WERI-Rb-1 (cell line): ENCODE data around the gene CEP89.

Source experiments
- DNase-seq: peaks from one replicate; pipeline ENCODE4 v3.0.0-alpha.2; 2020
- H3K27ac ChIP-seq: fragments of 250-450 bp; sonication (Bioruptor Pico); 2 replicates; pipeline ENCODE4 v1.5.1; 2020; ENCODE audit warnings: mild to moderate bottlenecking, moderate library complexity
- H3K27me3 ChIP-seq: fragments of 250-450 bp; sonication (Bioruptor Pico); 2 replicates; pipeline ENCODE4 v1.5.1; 2021; ENCODE audit warnings: mild to moderate bottlenecking, low read depth, moderate library complexity; ENCODE audit not compliant: insufficient read depth, severe bottlenecking
- H3K36me3 ChIP-seq: fragments of 250-450 bp; sonication (Bioruptor Pico); 2 replicates; pipeline ENCODE4 v1.5.1; 2020; ENCODE audit warnings: mild to moderate bottlenecking, moderate library complexity
- H3K4me3 ChIP-seq: 2 replicates; pipeline ENCODE4 v1.5.1; 2011; ENCODE audit warnings: low read depth, mild to moderate bottlenecking, control low read depth, low read length
- H3K9me3 ChIP-seq: fragments of 250-450 bp; sonication (Bioruptor Pico); 2 replicates; pipeline ENCODE4 v1.5.1; 2021; ENCODE audit warnings: mild to moderate bottlenecking, moderate library complexity; ENCODE audit not compliant: severe bottlenecking
- TF ChIP-seq, protein P1 (sequence below): IDR thresholded peaks from 2 replicates; pipeline ENCODE4 v1.5.1; 2011; ENCODE audit warnings: low read depth, mild to moderate bottlenecking, control low read depth, inconsistent platforms, low read length

Gene CEP89

GRCh38 chr19:32831611-32832010 lies 140.1 kb downstream of the CEP89 start:
- Histone ChIP-seq H3K36me3 (no peaks in the 10 kb centered on the region), H3K4me3 (no peak overlapping the region), H3K27me3 (no peaks in the 10 kb centered on the region), H3K27ac (no peak overlapping the region), H3K9me3 (no peaks in the 10 kb centered on the region)
- DNase-seq = no peak
- TF ChIP-seq, protein P1, sequence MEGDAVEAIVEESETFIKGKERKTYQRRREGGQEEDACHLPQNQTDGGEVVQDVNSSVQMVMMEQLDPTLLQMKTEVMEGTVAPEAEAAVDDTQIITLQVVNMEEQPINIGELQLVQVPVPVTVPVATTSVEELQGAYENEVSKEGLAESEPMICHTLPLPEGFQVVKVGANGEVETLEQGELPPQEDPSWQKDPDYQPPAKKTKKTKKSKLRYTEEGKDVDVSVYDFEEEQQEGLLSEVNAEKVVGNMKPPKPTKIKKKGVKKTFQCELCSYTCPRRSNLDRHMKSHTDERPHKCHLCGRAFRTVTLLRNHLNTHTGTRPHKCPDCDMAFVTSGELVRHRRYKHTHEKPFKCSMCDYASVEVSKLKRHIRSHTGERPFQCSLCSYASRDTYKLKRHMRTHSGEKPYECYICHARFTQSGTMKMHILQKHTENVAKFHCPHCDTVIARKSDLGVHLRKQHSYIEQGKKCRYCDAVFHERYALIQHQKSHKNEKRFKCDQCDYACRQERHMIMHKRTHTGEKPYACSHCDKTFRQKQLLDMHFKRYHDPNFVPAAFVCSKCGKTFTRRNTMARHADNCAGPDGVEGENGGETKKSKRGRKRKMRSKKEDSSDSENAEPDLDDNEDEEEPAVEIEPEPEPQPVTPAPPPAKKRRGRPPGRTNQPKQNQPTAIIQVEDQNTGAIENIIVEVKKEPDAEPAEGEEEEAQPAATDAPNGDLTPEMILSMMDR = no peak

GRCh38 chr19:32830231-32831014 lies 141.3 kb downstream of the CEP89 start:
- no peak overlapping the region for H3K27ac ChIP-seq
- DNase-seq = no peak
- H3K36me3 ChIP-seq = no peaks in the 10 kb centered on the region
- H3K27me3 ChIP-seq = no peaks in the 10 kb centered on the region
- TF ChIP-seq, protein P1 = no peak
- no peak overlapping the region for H3K4me3 ChIP-seq
- no peaks in the 10 kb centered on the region for H3K9me3 ChIP-seq

DNA sequence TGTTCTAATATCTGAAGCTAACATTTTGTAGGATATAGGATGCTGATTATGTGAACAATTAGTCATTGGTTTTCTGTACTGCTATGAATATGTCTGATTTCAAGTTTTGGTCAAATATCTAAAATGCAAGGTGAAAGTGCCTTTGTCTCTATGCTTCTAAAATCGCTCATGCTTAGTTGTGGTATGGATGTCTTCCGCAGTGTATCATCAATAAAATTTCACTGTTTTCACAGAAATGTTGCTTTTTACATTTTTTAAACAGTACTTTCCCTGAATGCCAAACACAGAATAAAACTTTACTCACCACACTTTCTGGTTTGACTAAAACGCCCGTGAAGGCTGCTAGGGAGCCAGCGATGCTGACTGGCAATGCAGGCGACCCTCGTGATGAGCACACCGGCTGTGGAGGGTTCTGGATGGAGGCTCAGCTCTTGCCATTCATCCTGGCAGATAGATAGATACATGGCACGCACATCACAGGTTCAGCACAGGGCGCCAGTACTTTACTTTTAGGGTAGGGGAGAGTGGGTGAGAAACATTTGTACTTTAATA lies 142.3 kb downstream of the CEP89 start:
- H3K4me3 ChIP-seq = no peak overlapping the region
- no peak for DNase-seq
- no peak overlapping the region for H3K27ac ChIP-seq
- TF ChIP-seq, protein P1 = no peak
- H3K36me3 ChIP-seq = no peaks in the 10 kb centered on the region
- H3K9me3 ChIP-seq = no peaks in the 10 kb centered on the region
- H3K27me3 ChIP-seq = no peaks in the 10 kb centered on the region

DNA sequence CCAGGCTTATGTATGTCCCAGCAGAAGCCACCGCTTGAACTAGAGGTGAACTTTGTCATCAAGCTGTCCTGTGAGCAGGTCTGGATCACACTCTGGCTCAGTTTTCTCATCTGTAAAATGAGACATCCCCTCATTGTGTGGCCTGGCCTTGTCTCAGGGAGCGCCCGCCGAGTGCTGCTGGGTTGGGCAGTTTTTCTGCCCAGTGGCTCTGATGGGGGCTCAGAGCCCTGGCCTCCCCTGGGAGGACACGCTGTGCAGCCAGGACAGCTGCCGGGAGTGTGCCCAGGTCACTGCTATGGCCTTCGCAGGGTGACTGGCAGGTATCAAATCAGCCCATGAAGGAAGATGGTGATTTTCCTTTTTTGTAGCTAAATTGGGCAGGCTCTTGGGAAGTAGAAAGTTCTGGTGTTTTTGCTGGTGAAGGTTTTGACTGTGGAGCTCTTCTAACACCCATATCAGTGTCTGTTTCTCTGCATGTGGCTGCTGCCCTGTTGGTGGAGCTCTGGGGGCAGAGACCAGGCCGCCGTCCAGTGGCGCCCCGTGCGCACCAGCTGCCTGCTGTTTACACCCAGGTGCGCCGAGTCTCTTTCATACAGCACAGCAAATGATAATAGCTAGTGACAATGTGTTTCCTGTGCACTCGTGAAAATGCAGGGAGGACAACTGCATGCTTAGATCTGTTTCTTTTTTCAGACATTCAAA lies 143.0 kb downstream of the CEP89 start:
- Histone ChIP-seq H3K27ac (no peak overlapping the region), H3K27me3 (no peaks in the 10 kb centered on the region), H3K4me3 (no peak overlapping the region), H3K36me3 (no peaks in the 10 kb centered on the region), H3K9me3 (no peaks in the 10 kb centered on the region)
- no peak for DNase-seq
- TF ChIP-seq, protein P1 = no peak

DNA sequence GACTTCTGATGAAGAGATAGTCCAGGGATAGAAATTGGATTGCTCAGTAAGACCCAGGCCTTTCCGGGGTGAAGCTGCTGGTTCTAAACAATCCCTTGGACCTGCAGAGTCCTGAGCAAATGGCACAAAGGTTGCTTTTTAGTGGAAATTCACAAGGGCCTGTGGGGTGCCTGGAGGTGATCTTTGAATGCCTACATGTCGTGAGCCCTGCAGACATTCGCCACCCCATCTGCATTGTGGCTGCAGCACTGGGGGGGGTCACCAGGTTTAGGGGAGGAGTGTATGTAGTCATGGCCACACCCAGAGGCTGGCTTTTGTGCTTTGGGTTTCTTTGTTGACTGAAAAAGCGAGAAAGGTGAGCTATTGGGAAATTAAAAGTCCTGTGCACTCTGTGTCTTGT lies 143.6 kb downstream of the CEP89 start:
- Histone ChIP-seq H3K4me3 (no peak overlapping the region), H3K27me3 (no peaks in the 10 kb centered on the region), H3K27ac (no peak overlapping the region), H3K9me3 (no peaks in the 10 kb centered on the region), H3K36me3 (no peaks in the 10 kb centered on the region)
- DNase-seq = no peak
- TF ChIP-seq, protein P1 = no peak
